CD4-positive, alpha-beta T cell treated with Interleukin-17A for 1 hour (primary cell): Measurements from ENCODE around the gene MYO16.

Experiments
- DNase-seq: peaks from one replicate; pipeline ENCODE4 v3.0.0-alpha.2; 2020

MYO16 gene

GRCh38 chr13:108947551-108948030, 318.2 kb downstream of the MYO16 start:
- DNase-seq: no peak

- DNase-seq: no peak
These were observed 318.9 kb downstream of the MYO16 start for GRCh38 chr13:108948251-108948671.

- DNase-seq: no peak
These were observed 321.1 kb downstream of the MYO16 start for GRCh38 chr13:108950333-108951010.

GRCh38 chr13:108955741-108956140, 326.3 kb downstream of the MYO16 start:
- DNase-seq: no peak

- DNase-seq: no peak
These were observed 328.1 kb downstream of the MYO16 start for GRCh38 chr13:108957369-108958012.

- DNase-seq: no peak
These were observed 328.6 kb downstream of the MYO16 start for GRCh38 chr13:108958013-108958376.

GRCh38 chr13:108959234-108959633, 329.8 kb downstream of the MYO16 start:
- DNase-seq: no peak

GRCh38 chr13:108960006-108960405, 330.6 kb downstream of the MYO16 start:
- DNase-seq: no peak

GRCh38 chr13:108961542-108962125, 332.2 kb downstream of the MYO16 start:
- DNase-seq: peak; percentile 67

GRCh38 chr13:108962654-108963053, 333.2 kb downstream of the MYO16 start:
- DNase-seq: no peak

- no peak for DNase-seq
These were observed 333.9 kb downstream of the MYO16 start for GRCh38 chr13:108963276-108963810.

- DNase-seq: no peak
These were observed 334.6 kb downstream of the MYO16 start for GRCh38 chr13:108963846-108964600.

- DNase-seq: no peak
These were observed 335.2 kb downstream of the MYO16 start for GRCh38 chr13:108964606-108965005.

- DNase-seq: no peak
These were observed 338.0 kb downstream of the MYO16 start for GRCh38 chr13:108967371-108967770.

- DNase-seq: no peak
These were observed 339.2 kb downstream of the MYO16 start for GRCh38 chr13:108968566-108968965.

- no peak for DNase-seq
These were observed 345.3 kb downstream of the MYO16 start for GRCh38 chr13:108974686-108975085.

GRCh38 chr13:108980237-108980636, 350.8 kb downstream of the MYO16 start:
- DNase-seq: no peak

- DNase-seq: no peak
These were observed 352.0 kb downstream of the MYO16 start for GRCh38 chr13:108981407-108981806.

GRCh38 chr13:108983273-108983672, 353.9 kb downstream of the MYO16 start:
- DNase-seq: no peak

- no peak for DNase-seq
These were observed 355.0 kb downstream of the MYO16 start for GRCh38 chr13:108984251-108984920.

- DNase-seq: no peak
These were observed 355.8 kb downstream of the MYO16 start for GRCh38 chr13:108985166-108985565.

- DNase-seq: no peak
These were observed 358.1 kb downstream of the MYO16 start for GRCh38 chr13:108987517-108987916.

GRCh38 chr13:108987944-108988343, 358.5 kb downstream of the MYO16 start:
- DNase-seq: no peak
